Type B pancreatic cell (in vitro differentiated cells): ENCODE measurements around the gene GAMT. TPM values are rescaled to one million over a fixed set of nuclear protein-coding genes. Genes with fewer than 3 reads are reported as not detected.

Experiments
- DNase-seq: peaks from one replicate; pipeline ENCODE4 v3.0.0; 2021; ENCODE audit warnings: mixed read lengths; ENCODE audit not compliant: unreplicated experiment; ENCODE audit errors: extremely low spot score
- H3K27ac Mint-ChIP-seq: 2 replicates; pipeline ENCODE4 v1.8.0; 2021; ENCODE audit warnings: mild to moderate bottlenecking, mixed read lengths
- H3K27me3 Mint-ChIP-seq: 2 replicates; pipeline ENCODE4 v1.8.0; 2021; ENCODE audit warnings: mixed read lengths
- H3K36me3 Mint-ChIP-seq: 2 replicates; pipeline ENCODE4 v1.8.0; 2021; ENCODE audit warnings: mixed read lengths
- H3K4me1 Mint-ChIP-seq: one replicate; pipeline ENCODE4 v1.8.0; 2021; ENCODE audit warnings: mixed read lengths; ENCODE audit not compliant: unreplicated experiment
- H3K4me3 Mint-ChIP-seq: 2 replicates; pipeline ENCODE4 v1.8.0; 2021; ENCODE audit warnings: mild to moderate bottlenecking, mixed read lengths
- H3K9me3 Mint-ChIP-seq: 2 replicates; pipeline ENCODE4 v1.8.0; 2021; ENCODE audit warnings: mixed read lengths
- CTCF ChIP-seq: fragments of 200-600 bp; sonication (generic); conservative IDR thresholded peaks from 2 replicates; pipeline ENCODE4 v1.5.0; 2021; ENCODE audit warnings: antibody characterized with exemption, mild to moderate bottlenecking
- total RNA-seq: library from RNA; stranded (reverse); gene quantifications from 2 replicates; pipeline ENCODE4 v1.2.1, GENCODE V29; 2021; ENCODE audit warnings: low replicate concordance

Gene GAMT
- total RNA-seq, 1 donor from 2014 or later: 37.9 TPM

- Mint-ChIP-seq H3K4me3 (peak overlapping the region; percentile 75), H3K36me3 (peaks cover 19% of the 10 kb centered on the region), H3K27me3 (no peaks in the 10 kb centered on the region), H3K9me3 (no peaks in the 10 kb centered on the region), H3K27ac (peak overlapping the region; percentile 81), H3K4me1 (peaks cover 15% of the 10 kb centered on the region)
- TF ChIP-seq CTCF: no peak
- no peak for DNase-seq
Measured at GRCh38 chr19:1425102-1425837, 23.9 kb upstream of the GAMT start.

GRCh38 chr19:1424192-1424955, 23.0 kb upstream of the GAMT start:
- Mint-ChIP-seq H3K27ac (peak overlapping the region; percentile 81), H3K27me3 (no peaks in the 10 kb centered on the region), H3K36me3 (peaks cover 23% of the 10 kb centered on the region), H3K4me1 (peaks cover 15% of the 10 kb centered on the region), H3K4me3 (no peak overlapping the region), H3K9me3 (no peaks in the 10 kb centered on the region)
- no peak for DNase-seq
- TF ChIP-seq CTCF: no peak

- Mint-ChIP-seq H3K4me1 (peaks cover 15% of the 10 kb centered on the region), H3K36me3 (peaks cover 24% of the 10 kb centered on the region), H3K27ac (peak overlapping the region; percentile 46), H3K27me3 (no peaks in the 10 kb centered on the region), H3K9me3 (no peaks in the 10 kb centered on the region), H3K4me3 (no peak overlapping the region)
- TF ChIP-seq CTCF: no peak
- no peak for DNase-seq
Measured at GRCh38 chr19:1423436-1424191, 22.3 kb upstream of the GAMT start.

GRCh38 chr19:1422943-1423342, 21.6 kb upstream of the GAMT start:
- no peak for DNase-seq
- Mint-ChIP-seq H3K27ac (peak overlapping the region; percentile 46), H3K36me3 (peaks cover 24% of the 10 kb centered on the region), H3K9me3 (no peaks in the 10 kb centered on the region), H3K27me3 (no peaks in the 10 kb centered on the region), H3K4me1 (peaks cover 15% of the 10 kb centered on the region), H3K4me3 (no peak overlapping the region)
- no peak for TF ChIP-seq CTCF

- no peak for DNase-seq
- Mint-ChIP-seq H3K9me3 (no peaks in the 10 kb centered on the region), H3K36me3 (peaks cover 24% of the 10 kb centered on the region), H3K27ac (no peak overlapping the region), H3K4me1 (peaks cover 20% of the 10 kb centered on the region), H3K4me3 (no peak overlapping the region), H3K27me3 (no peaks in the 10 kb centered on the region)
- no peak for TF ChIP-seq CTCF
Measured at GRCh38 chr19:1422360-1422759, 21.0 kb upstream of the GAMT start.
